Left kidney (tissue), 8 donors: ENCODE data around the gene HSCB. TPM values are rescaled to one million over a fixed set of nuclear protein-coding genes. Genes with fewer than 3 reads are reported as not detected.
A peak's percentile ranks its signal among the peaks of the same experiment; 100 is the strongest.
"Not testable (repeated sequence)": the region's sequence is repeated elsewhere in the genome, so short reads cannot be mapped to it uniquely, and the experiment has no call there.

Experiments used
- DNase-seq: peaks from one replicate; pipeline ENCODE4 v3.0.0-alpha.2; 2013
- long read RNA-seq, 8 donors: transcript quantifications; one replicate each; lab custom pipeline, GENCODE V29; 2026
- polyA plus RNA-seq: library from polyadenylated mRNA; unstranded; fragments of 120-200 nt; gene quantifications from one replicate; pipeline ENCODE4 v1.2.1, GENCODE V29; 2013; ENCODE audit not compliant: insufficient read length

The HSCB gene, protein sequence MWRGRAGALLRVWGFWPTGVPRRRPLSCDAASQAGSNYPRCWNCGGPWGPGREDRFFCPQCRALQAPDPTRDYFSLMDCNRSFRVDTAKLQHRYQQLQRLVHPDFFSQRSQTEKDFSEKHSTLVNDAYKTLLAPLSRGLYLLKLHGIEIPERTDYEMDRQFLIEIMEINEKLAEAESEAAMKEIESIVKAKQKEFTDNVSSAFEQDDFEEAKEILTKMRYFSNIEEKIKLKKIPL
- 23.6 TPM for polyA plus RNA-seq
- long read RNA-seq, donor 1, transcript HSCB-201 (6 exons, 1,114 nt) = major isoform, 9 of 15 reads
- long read RNA-seq, donor 1, partial matches to known transcripts = 0 of 15 reads
- long read RNA-seq, donor 1, other reads (novel, unspliced or antisense) = 0 of 15 reads
- long read RNA-seq, donor 2, transcript HSCB-201 (6 exons, 1,114 nt) = major isoform, 7 of 18 reads
- long read RNA-seq, donor 2, partial matches to known transcripts = 7 of 18 reads
- long read RNA-seq, donor 2, other reads (novel, unspliced or antisense) = 0 of 18 reads
- long read RNA-seq, donor 3, transcript HSCB-201 (6 exons, 1,114 nt) = major isoform, 7 of 11 reads
- long read RNA-seq, donor 3, partial matches to known transcripts = 0 of 11 reads
- long read RNA-seq, donor 3, other reads (novel, unspliced or antisense) = 0 of 11 reads
- long read RNA-seq, donor 4, partial matches to known transcripts = 0 of 2 reads
- long read RNA-seq, donor 4, other reads (novel, unspliced or antisense) = 0 of 2 reads
- long read RNA-seq, donor 5, transcript HSCB-201 (6 exons, 1,114 nt) = major isoform, 8 of 18 reads
- long read RNA-seq, donor 5, partial matches to known transcripts = 0 of 18 reads
- long read RNA-seq, donor 5, other reads (novel, unspliced or antisense) = 7 of 18 reads
- long read RNA-seq, donor 6, transcript HSCB-201 (6 exons, 1,114 nt) = major isoform, 8 of 12 reads
- long read RNA-seq, donor 6, partial matches to known transcripts = 0 of 12 reads
- long read RNA-seq, donor 6, other reads (novel, unspliced or antisense) = 0 of 12 reads
- long read RNA-seq, donor 7, transcript HSCB-201 (6 exons, 1,114 nt) = major isoform, 11 of 22 reads
- long read RNA-seq, donor 7, partial matches to known transcripts = 0 of 22 reads
- long read RNA-seq, donor 7, other reads (novel, unspliced or antisense) = 5 of 22 reads
- long read RNA-seq, donor 8, partial matches to known transcripts = 0 of 4 reads
- long read RNA-seq, donor 8, other reads (novel, unspliced or antisense) = 0 of 4 reads

DNA sequence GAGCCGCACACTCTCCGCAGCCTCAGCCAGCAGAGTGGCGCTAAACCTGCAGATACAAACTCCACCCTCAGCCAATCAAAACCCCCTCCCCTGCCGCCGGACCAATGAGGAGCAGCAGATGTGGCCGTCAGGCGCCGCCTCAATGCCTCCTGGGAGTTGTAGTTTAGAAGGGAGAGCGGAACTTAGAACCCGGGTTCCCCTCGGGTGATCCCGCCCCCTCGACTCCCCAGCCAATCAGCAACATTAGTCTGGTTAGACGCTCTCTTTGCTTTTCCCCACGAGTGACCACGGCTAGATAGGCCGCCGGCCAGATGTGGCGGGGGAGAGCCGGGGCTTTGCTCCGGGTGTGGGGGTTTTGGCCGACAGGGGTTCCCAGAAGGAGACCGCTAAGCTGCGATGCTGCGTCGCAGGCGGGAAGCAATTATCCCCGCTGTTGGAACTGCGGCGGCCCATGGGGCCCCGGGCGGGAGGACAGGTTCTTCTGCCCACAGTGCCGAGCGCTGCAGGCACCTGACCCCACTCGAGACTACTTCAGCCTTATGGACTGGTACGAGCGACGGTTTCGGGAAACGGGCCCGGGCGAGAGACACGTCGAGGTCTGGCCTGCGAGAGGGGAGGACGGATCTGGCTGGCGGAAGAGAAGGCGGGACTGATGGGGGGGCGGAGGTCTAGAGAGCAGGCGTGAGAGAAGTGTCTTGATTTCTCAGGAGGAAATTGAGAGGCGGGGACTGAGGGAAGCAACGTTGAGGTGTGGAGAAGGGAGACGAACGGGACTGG is at the start of gene HSCB, which contains the start of gene CHEK2:
HSCB (plus strand) TSS at position 255 of the 777 bp plus-strand sequence; CDS start at position 312, 57 bp downstream.
CHEK2 (minus strand) TSS at position 36 of the 777 bp plus-strand sequence. CDS start 7,099 bp downstream, outside the sequence.
- peak; percentile 99 for DNase-seq

DNA sequence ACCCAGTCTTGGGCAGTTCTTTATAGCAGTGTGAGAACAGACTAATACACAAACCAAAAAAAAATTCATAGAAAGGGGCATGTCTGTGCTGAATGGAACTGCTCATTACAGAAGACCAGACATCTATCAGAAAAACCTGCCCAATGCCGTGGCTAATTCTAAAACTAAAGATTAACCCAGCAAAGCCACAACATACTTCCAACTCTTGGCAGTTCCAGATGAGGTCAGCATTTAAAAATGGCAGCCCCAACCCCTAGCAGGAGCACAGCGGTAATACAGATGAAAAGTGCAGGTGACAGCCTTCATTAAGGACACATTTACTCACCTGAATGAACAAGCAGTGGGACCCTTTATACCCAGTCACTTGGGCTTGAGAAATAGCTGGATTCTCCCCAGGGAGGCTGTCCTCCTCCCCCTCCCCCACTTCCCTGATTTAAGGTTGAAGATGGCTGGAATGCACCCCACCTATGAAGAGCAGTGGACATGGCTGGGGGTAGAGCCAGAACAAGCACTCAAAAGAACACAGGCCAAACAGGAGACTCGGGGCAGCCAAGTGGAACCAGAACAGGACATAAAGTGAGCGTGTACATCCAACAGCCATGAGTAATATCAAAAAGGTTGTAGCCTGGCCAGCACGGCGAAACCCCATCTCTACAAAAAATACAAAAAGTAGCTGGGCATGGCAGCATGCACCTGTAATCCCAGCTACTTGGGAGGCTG is 48.6 kb upstream of the HSCB start:
- DNase-seq = not testable (repeated sequence)

DNA sequence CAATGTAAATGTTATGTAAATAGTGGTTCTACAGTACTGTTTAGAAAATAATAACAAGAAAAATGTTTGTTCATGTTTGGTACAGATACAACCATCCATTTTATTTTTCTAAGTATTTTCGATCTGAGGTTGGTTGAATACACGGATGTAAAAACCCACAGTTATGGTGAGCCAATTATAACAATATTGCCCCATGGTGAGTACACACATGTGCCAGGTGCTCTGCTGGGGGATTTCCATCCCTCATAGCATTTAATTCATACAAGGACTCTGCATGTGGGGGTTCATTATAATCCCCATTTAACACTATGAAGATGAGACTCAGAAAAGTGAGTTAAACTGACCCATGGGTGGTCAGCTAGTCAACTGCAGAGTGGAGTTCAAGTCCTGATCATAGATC is 38.9 kb upstream of the HSCB start:
- DNase-seq = no peak

DNA sequence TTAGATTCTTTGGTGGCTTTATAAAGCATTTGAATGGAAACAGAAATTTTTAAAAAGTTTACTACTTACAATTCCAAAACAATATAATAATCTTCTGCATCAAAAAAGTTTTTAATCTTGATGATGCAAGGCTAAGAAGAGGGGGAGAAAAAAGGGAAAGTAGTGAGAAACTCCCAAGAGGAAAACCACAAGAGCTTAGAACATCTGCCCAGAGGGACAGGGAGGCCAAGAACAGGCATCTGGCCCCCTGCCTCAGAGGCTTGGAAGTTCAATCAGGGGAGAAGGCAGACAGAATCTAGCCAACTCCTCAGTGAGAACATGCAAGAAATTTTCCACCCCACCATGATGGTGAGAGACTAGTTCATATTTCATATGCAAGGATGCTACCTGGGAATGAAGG is 38.4 kb upstream of the HSCB start:
- DNase-seq = no peak

DNA sequence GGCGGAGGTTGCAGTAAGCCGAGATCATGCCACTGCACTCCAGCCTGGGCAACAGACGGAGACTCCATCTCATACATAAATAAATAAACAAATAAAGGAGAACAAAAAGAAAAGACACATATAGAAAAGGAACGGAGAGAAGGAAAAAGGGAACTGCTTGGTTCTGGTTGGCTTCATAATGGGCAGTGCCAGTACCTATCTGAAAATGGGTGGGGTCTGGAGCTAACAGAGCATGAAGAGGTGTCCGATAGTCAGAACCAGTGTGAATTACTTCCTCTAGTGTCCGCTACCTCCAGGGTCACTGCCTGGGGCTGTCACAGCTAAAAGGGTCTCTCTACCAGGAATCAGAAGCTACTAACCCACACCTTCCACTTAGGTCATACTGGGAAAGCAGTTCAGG is 35.0 kb upstream of the HSCB start:
- DNase-seq = no peak

DNA sequence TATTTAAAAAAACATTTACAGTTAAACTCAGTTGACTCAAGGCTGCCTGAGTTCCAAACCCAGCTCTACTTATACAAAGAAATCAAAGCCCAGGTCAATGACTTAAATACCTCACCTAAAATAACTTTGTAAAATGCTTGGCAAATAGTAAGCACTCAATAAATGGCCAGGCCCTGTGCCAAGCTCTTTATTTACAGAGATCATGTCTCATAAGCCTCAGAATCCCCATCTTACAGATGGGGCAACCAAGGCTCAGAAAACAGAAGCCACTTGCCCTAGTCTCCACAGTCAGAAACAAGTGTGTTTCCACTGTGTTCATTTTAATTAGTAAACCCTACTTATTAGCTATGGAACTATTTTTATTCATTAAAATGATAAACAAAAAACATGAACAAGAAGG is 31.7 kb upstream of the HSCB start:
- no peak for DNase-seq

DNA sequence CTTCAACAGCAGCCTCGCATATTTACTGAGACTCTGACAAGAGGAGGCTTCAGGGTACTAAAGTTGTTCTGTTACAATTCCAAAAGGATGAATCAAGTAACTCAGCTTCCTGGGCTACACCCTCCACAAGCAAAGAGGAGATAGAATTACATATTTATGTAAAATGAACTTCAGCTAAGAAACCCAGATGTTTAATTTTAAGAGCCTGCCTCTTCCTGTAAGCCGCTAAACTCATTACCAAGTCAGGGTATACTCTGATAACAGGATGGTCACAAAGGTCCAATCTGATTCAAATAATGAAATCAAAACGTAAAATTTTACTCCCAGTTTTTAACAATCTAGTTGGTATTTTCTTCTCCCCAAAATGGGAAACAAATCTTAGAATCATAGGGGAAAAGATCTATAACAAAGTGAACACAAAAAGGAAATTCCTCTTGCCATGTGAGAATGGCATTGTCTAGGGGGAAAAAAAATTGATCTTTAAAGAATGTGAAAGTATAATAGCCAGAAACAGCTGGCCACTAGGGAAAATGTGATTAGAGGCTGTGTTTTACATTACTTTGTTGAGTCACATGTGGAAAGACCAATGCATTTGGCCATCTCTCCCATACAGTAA is 31.2 kb upstream of the HSCB start:
- no peak for DNase-seq

DNA sequence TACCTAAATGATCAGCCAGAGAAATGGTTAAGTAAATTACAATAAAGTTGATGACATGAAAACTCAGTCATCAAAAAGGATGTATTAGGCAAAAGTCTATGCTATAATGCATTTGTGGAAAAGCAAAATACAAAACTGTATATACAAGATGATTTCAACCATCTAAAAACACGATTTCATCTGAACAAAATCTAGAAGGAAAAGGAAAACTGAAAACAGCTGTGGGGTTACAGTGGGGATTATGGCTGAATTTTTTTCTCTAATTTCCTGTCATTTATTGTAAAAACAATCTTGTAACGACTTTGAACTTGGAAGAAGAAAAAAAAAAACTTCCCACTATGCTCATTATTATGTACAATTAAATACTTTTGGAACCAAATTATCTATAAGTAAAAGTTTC is 30.5 kb upstream of the HSCB start:
- no peak for DNase-seq

DNA sequence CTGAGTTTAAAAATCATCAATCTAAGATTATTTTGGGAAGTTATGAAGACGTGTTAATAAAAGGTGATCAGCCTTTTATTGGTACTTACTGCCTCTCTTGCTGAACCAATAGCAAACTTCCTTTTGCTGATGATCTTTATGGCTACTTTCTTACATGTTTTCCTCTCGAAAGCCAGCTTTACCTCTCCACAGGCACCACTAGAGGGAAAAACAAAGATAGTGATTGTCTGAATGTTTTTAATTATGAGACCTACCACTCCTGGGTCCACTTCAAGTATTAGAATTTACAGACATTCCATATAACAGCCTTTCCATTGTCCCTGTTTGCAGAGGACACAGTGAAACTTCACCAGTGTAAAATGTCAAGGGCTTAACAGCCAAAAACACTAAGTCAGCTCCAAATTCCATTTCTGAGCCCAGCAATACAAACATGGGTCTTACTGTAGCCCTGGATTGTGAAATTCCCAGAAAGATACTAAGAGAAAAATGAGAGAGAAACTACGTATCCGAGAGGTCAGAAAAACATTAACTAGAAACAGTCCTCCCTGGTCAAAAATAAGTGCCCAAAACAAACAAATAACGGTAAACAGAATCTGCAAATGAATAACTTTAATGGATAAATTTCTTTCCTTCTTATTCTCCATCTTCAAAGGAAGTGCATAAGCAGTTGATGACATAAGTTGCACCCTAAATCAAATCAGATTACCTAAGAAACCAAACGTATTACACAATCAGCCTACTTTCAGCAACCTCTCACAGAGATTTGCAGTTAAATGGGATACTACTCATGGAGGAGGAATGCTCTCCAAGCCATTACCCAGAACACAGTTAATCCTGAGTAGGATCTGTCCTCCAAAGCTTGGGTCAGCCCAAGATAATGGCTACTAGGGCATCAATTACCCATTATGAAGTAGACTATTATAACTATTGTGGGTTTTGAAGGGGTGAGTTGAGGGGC is 29.7 kb upstream of the HSCB start:
- DNase-seq = no peak

DNA sequence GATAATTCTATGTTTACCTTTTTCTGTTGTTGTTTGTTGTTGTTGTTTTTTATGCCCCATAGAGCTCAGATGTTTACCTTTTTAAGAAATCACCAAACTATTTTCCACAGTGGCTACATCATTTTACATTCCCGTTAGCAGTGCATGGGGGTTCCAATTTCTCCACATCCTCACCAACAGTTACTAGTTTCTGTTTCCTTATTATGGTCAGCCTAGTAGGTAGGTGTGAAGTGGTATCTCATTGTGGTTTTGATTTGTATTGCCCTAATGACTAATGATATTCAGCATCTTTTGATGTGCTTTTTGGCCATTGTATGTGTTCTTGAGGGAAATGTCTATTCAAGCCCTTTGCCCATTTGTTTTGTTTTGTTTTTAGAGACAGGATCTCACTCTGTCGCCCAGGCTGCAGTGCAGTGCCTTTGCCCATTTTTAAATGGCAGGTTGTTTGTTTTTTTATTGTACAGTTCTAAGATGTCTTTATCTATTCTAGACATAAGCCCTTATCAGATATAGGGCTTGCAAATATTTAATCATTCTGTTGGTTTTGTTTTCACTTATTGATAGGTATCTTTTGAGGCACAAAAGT is 27.7 kb upstream of the HSCB start:
- no peak for DNase-seq

DNA sequence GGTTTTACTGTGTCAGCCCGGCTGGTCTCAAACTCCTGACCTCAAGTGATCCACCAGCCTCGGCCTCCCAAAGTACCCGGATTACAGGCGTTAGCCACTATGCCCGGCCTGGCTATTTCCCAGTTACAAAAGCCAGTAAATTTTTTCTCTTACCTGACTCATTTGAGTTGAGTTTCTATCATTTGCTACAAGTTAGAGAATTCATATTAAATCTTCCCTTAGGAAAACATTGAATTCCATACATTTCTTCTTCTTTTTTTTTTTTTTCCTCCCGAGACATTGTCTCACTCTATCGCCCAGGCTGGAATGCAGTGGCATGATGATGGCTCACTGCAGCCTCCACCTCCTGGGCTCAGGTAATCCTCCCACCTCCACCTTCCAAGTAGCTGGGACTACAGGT is 26.2 kb upstream of the HSCB start:
- DNase-seq = no peak

DNA sequence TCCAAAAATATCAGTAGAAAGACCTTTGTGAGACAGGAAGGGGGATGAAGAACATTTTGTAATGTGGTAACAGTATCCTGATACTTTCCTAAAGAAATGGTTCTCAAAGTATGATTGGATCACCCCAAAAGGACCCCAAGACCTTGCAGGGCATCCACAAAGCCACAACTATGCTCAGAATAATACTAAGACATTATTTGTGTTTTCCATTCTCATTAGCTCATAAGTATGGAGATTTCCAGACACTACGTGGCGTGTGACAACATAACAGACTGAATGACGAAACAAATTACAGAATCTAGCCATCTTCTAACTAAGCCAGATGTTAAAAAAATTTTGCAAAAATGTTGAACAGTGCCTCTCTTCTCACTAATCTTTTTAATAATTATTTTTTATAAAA is 25.2 kb upstream of the HSCB start:
- DNase-seq = no peak

DNA sequence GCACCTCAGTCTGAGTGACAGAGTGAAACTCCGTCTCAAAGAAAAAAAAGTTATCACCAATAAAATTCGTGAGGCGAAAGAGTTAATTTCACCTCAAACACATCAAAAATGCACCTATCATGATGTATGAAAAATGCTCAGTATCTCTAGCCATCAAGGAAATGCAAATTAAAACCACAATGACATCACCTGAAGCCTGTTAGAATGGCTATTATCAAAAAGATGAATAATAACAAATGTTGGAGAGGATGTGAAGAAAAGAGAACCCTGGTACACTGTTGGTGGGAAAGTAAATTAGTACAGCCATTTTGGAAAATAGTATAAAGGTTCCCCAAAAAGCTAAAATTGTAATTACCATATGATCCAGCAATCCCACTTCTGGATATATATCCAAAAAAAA is 23.8 kb upstream of the HSCB start:
- no peak for DNase-seq

DNA sequence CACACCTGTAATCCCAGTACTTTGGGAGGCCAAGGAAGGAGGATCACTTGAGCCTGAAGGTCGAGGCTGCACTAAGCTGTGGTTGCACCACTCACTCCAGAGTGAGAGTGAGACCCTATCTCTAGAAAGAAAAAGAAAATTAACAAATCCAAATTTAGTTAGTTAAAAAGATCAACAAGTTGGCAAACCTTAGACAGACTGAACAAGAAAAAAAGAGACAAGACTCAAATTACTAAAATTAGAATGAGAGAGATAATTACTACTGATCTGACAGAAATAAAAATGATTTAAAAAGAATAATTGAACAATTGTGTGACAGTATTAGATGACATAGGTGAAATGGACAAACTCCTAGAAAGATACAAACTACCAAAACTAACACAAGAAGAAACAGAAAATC is 13.8 kb upstream of the HSCB start:
- DNase-seq = no peak

DNA sequence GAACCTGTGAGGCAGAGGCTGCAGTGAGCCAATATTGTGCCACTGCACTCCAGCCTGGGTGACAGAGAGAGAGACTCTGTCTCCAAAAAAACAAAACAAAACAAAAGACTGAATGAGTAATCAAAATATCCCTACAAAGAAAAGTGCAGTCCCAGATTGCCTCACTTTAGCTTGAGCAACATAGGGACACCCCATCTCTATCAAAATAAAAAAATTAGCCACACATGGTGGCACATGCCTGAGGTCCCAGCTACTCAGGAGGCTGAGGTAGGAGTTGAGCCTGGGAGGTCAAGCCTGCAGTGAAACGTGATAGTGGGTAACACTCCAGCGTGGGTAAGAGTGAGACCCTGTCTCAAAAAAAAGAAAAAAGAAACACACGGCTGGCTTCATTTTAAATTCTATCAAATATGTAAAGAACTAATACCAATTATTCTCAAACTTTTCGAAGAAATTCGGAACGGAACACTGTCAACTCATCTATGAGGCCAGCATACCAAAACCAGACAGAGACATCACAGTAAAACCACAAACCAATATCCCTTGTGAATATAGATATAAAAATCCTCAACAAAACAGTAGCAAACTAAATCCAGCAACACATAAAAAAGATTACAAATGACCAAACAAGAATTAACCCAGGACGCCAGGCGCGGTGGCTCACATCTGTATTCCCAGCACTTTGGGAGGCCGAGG is 13.1 kb upstream of the HSCB start:
- DNase-seq = no peak

DNA sequence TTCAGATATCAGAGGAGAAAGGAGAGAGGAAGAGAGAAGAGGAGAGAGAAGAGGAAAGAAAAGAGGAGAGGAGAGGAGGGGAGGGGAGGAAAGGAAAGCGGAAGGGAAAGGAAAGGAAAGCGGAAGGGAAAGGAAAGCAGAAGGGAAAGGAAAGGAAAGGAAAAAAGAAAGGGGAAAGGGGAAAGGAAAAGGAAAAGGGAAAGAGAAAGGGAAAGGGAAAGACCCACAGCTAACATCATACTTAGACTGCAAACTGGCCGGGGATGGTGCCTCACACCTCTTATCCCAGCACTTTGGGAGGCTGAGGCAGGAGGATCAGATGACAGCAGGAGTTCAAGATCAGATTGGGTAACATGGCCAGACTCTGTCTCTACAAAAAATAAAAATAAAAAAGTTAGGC is 11.7 kb upstream of the HSCB start:
- no peak for DNase-seq

DNA sequence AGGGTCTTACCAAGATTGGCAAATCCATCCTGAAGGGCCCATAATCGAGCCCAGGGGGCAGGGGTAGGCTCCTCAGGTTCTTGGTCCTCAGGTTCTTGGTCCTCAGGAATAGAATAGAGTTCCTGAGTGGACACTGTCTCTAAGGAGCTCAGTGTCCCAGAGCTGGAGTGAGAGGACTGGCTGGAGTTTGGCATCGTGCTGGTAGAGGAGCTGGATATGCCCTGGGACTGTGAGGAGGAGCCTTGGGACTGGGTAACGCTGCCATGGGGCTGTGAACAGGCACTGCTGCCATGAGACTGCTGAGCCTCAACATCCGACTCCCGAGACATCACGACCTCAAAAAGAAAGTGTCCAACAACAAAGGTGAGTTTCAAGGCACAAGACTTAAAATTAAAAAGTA is 7.4 kb upstream of the HSCB start:
- no peak for DNase-seq
